Psoas muscle (tissue), 8 donors: ENCODE data around the gene SORL1. TPM values are rescaled to one million over a fixed set of nuclear protein-coding genes. Genes with fewer than 3 reads are reported as not detected.

Source experiments
- ATAC-seq, 4 donors: fragments of 200-7000 bp; cut with Tn5 transposase; one replicate each; pipeline ENCODE4 v1.9.1; 2020; ENCODE audit warnings: moderate library complexity in 3 of 4, mild to moderate bottlenecking in 2 of 4
- DNase-seq, 2 donors: peaks; one replicate each; pipeline ENCODE4 v3.0.0-alpha.2; 2020
- H3K27ac ChIP-seq: fragments of 200-600 bp; one replicate; pipeline ENCODE4 v1.8.0; 2022
- H3K27me3 ChIP-seq, 3 donors: fragments of 200-600 bp in 1 of 3; one replicate each; pipeline versions ENCODE4 v1.6.1 to v1.8.0; 2013 to 2022; ENCODE audit warnings: low read length in 2 of 3, mild to moderate bottlenecking in 2 of 3, moderate library complexity in 1 of 3; ENCODE audit not compliant: insufficient read depth in 3 of 3
- H3K36me3 ChIP-seq, 2 donors: fragments of 200-600 bp in 1 of 2; one replicate each; pipeline versions ENCODE4 v1.6.1 to v1.8.0; 2013 to 2022; ENCODE audit warnings: low read depth in 1 of 2, mild to moderate bottlenecking in 1 of 2, moderate library complexity in 1 of 2; ENCODE audit not compliant: insufficient read depth in 1 of 2
- H3K4me1 ChIP-seq: fragments of 200-600 bp; one replicate; pipeline ENCODE4 v1.8.0; 2022
- H3K4me3 ChIP-seq: fragments of 200-600 bp; one replicate; pipeline ENCODE4 v1.8.0; 2022; ENCODE audit warnings: mild to moderate bottlenecking
- H3K9me3 ChIP-seq: fragments of 200-600 bp; one replicate; pipeline ENCODE4 v1.8.0; 2022
- WGBS, 3 donors: extraction: QIAGEN DNeasy Blood & Tissue Kit; methylation state at CpG; one replicate each; pipeline versions ENCODE4 v1.1.6 to v1.1.7; 2013; 5-methylcytosine and 5-hydroxymethylcytosine counted together
- intact Hi-C, 2 donors: fragments of 100-400 bp; cut with DNase I; formaldehyde crosslinking; loops; one replicate each; pipeline versions ENCODE4 v1.11.0 to v1.14.2; 2022
- polyA plus RNA-seq, 3 donors: library from polyadenylated mRNA; stranded (reverse); fragments of 200-250 nt; gene quantifications; one replicate each; pipeline ENCODE4 v1.2.3, GENCODE V29; 2013
- total RNA-seq, 4 donors: library from RNA; stranded (reverse); fragmentation: NEBNext Ultra II Directional in 2 of 4; extraction: Animal tissue kit (Norgen Biotek cat#: 25700) in 2 of 4; gene quantifications; one replicate each; pipeline versions ENCODE4 v1.2.1 to v1.2.4, GENCODE V29; 2021 to 2023
- TF ChIP-seq, protein P1 (sequence below): fragments of 200-600 bp; IDR thresholded peaks from one replicate; pipeline ENCODE4 v1.8.0; 2022; ENCODE audit warnings: antibody characterized with exemption
- donor health status: healthy with polysubstance abuse.
- donor health status: DM: no; HTN: no; CAD: no; lungs with moderate emphysema.
- donor health status: Bipolar disorder and iron deficiency.
- donor health status: healthy.
- donor health status: DM: yes; HTN: yes; CAD: no.
- donor health status: DM: no; HTN: no; CAD: no.
- donor health status: DM: no; HTN: no; CAD: no.
- donor health status: DM: yes; HTN: yes; CAD: no.

Gene SORL1
- total and polyA plus RNA-seq, 7 donors: 0.07 to 3.3 (median 1.5) TPM

DNA sequence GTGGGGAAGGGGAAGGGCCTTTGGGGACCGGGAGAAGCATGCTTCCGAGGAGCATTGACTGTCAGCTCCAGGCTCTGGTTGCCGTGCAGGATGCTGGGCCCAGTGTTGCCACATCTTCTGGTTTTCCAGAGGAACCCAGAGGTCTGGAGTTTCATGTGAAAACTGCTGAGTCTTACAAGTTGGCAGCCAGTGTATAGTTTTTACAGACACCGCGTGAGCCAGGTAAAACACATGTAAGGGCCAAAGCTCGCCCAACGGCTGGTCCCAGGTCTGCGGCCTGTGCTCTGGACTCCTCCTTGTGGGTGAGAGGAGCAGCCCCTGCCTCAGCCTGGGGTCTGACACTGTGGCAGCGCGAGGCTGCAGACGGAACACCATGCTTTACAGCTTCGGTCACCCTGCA, 19.1 kb downstream of the SORL1 start:
- intact Hi-C loops: no loop called here
- no peaks in the 10 kb centered on the region for H3K4me1 ChIP-seq
- WGBS, 3 donors: 88 to 97% (median 96%) methylated on average over 12 of the region's 12 CpGs
- no peaks in the 10 kb centered on the region for H3K36me3 ChIP-seq
- peaks cover 0 to 6% (median 0%) of the 10 kb centered on the region in 3 donors for H3K27me3 ChIP-seq
- H3K4me3 ChIP-seq: no peak overlapping the region
- no peak overlapping the region for H3K27ac ChIP-seq
- TF ChIP-seq, protein P1, sequence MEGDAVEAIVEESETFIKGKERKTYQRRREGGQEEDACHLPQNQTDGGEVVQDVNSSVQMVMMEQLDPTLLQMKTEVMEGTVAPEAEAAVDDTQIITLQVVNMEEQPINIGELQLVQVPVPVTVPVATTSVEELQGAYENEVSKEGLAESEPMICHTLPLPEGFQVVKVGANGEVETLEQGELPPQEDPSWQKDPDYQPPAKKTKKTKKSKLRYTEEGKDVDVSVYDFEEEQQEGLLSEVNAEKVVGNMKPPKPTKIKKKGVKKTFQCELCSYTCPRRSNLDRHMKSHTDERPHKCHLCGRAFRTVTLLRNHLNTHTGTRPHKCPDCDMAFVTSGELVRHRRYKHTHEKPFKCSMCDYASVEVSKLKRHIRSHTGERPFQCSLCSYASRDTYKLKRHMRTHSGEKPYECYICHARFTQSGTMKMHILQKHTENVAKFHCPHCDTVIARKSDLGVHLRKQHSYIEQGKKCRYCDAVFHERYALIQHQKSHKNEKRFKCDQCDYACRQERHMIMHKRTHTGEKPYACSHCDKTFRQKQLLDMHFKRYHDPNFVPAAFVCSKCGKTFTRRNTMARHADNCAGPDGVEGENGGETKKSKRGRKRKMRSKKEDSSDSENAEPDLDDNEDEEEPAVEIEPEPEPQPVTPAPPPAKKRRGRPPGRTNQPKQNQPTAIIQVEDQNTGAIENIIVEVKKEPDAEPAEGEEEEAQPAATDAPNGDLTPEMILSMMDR: no peak
- H3K9me3 ChIP-seq: no peaks in the 10 kb centered on the region
- ATAC-seq (no peak), DNase-seq (no peak)

DNA sequence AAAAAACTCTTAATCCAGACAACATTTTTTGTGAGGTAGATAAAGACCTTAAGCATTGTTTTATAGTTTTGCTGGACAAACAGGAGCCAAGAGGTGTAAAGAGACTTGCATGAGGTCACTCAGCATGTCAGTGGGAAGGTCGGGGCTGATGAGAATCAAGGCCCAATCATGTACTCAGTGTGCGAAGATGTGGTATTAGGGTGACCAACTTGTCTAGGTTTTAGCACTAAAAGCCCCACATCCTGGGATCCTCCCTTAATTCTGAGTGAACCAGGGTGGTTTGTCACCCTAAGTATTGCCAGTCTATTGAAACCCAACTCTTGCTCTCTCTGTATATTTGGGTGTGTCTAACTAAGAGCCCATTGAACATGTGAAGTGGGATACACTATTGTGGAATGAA, 20.2 kb downstream of the SORL1 start:
- WGBS, 3 donors: 90 to 91% (median 90%) methylated on average over 2 of the region's 2 CpGs
- ATAC-seq (no peak), DNase-seq (no peak)
- H3K4me1 ChIP-seq: no peaks in the 10 kb centered on the region
- TF ChIP-seq, protein P1: no peak
- H3K36me3 ChIP-seq: no peaks in the 10 kb centered on the region
- intact Hi-C loops: no loop called here
- H3K27me3 ChIP-seq: peaks cover 0 to 6% (median 0%) of the 10 kb centered on the region in 3 donors
- no peak overlapping the region for H3K4me3 ChIP-seq
- H3K9me3 ChIP-seq: no peaks in the 10 kb centered on the region
- H3K27ac ChIP-seq: no peak overlapping the region

DNA sequence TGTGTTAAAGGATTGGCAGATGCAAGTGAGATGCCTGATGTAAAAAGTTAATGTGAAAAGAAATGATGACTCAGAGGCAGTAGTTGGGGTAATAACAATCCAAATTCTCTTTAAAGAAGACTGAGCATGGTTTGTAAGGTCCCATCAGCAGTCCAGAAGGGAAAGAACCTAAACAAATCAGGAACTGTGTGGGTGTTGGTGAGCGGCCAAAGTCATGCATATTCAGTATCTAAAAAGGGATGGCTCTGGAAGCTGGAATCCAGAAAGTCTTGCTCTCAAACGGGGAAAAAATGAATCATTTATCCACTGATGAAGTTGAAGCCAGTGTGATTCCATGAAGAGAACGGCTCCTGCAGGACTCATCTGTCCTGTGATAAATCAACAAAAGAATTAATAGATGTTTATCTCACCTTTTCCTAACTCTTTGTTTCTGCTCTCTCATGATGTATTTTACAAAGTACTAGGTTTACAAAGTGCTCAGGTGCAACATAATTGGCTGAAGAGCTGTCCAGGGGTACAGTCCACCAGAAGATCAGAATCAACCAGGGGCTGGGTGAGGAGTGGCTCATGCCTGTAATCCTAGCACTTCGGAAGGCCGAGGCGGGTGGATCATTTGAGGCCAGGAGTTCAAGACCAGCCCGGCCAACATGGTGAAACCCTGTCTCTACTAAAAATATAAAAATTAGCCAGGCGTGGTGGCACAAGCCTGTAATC, 21.1 kb downstream of the SORL1 start:
- H3K4me3 ChIP-seq: no peak overlapping the region
- H3K9me3 ChIP-seq: no peaks in the 10 kb centered on the region
- no peak for DNase-seq
- intact Hi-C loops: no loop called here
- H3K36me3 ChIP-seq: no peaks in the 10 kb centered on the region
- H3K4me1 ChIP-seq: no peaks in the 10 kb centered on the region
- TF ChIP-seq, protein P1: no peak
- no peak for ATAC-seq
- no peak overlapping the region for H3K27ac ChIP-seq
- WGBS, 3 donors: 71 to 82% (median 74%) methylated on average over 8 of the region's 8 CpGs
- H3K27me3 ChIP-seq: peaks cover 0 to 6% (median 0%) of the 10 kb centered on the region in 3 donors

DNA sequence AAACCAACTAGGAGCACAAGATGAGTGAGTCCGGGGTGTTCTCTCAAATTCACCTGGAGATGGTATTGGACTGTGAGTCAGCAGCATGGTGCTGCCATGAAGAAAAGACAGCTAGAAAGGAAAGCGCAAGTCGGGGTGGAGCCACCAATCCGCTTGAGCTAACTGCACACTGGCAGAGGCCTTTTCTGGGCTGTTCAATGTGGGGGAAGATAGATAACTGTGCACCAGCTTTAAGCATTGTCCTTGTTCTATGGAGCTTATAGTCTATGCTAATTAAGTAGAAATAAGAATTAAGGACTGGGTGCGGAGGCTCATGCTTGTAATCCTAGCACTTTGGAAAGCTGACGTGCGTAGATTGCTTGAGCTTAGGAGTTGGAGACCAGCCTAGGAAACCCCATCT, 22.6 kb downstream of the SORL1 start:
- H3K9me3 ChIP-seq: no peaks in the 10 kb centered on the region
- WGBS, 3 donors: 96 to 97% (median 97%) methylated on average over 7 of the region's 7 CpGs
- ATAC-seq (no peak), DNase-seq (no peak)
- peaks cover 0 to 1% (median 0%) of the 10 kb centered on the region in 3 donors for H3K27me3 ChIP-seq
- TF ChIP-seq, protein P1: no peak
- H3K4me3 ChIP-seq: no peak overlapping the region
- H3K36me3 ChIP-seq: no peaks in the 10 kb centered on the region
- intact Hi-C loops: no loop called here
- H3K27ac ChIP-seq: no peak overlapping the region
- no peaks in the 10 kb centered on the region for H3K4me1 ChIP-seq
